H1 (cell line): Measurements from ENCODE around the gene TRAF3. TPM values are rescaled to one million over a fixed set of nuclear protein-coding genes. Genes with fewer than 3 reads are reported as not detected.

ENCODE experiments used
- EGR1 ChIP-seq: IDR thresholded peaks from 2 replicates; pipeline ENCODE4 v1.6.1; 2011; ENCODE audit warnings: low read depth, low read length, borderline replicate concordance
- SIN3A ChIP-seq, 2 experiments: IDR thresholded peaks in 1 of 2; conservative IDR thresholded peaks in 1 of 2; 2 replicates each; pipeline ENCODE4 v1.6.1; 2011 to 2012; ENCODE audit warnings: low read length in 2 of 2, improper control_type of control experiment in 1 of 2, low read depth in 1 of 2, mild to moderate bottlenecking in 1 of 2
- polyA plus RNA-seq, 7 experiments: library from polyadenylated mRNA; depleted of rRNA in 3 of 7; stranded (reverse) in 5 of 7; unstranded in 2 of 7; fragments of >200 nt in 5 of 7; fragments of 200-250 nt in 2 of 7; gene quantifications; 1 replicate in 5 of 7; 2 replicates in 1 of 7; 4 replicates in 1 of 7; pipeline versions ENCODE4 v1.2.1 to v1.2.3, GENCODE V29; 2011 to 2013; ENCODE audit warnings: missing spikeins in 2 of 7, mixed read lengths in 2 of 7
- total RNA-seq: library from RNA; stranded (reverse); fragmentation: NEBNext Ultra II Directional; extraction: Animal tissue kit (Norgen Biotek cat#: 25700); gene quantifications from 2 replicates; pipeline ENCODE4 v1.2.1, GENCODE V29; 2021

Gene TRAF3
- total and polyA plus RNA-seq, 2 of the 8 experiments (the other 6 are each of a cell fraction or from before 2014, with no cell fraction given) = 5.8 to 12.1 TPM

DNA sequence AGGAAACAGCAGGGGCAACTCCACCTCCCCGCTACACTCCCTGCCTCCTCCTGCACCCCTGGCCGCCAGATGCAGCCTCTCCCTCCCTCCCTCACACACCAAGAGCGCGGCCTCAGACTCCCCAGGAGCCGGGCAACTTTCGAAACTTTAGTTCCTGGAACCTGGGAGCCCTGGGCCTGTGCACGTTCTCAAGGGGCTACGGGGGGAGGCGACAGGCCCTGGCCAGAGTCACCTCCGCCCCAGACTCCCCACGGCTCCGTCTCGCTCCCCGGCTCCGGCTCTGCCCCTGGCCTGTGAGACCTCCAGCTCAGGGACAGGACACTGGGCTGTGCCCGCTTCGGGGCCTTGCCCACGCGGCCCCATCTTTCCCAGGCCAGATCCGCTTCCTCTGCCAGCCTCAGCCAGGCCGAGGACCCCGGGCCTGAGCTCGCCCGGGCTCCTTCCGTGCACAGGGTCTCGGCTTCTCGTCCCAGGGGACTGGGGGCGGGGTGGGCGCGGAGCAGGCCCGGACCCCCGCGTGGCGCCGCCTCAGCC is 150.7 kb downstream of the TRAF3 start (continued):
- TF ChIP-seq EGR1 (peak; percentile 64), SIN3A (conservative IDR thresholded peaks at IDR 0.05 in 1 of 2, IDR thresholded peaks at IDR 0.05 in 1 of 2; ENCODE audit: low read depth in 1 of 2, low read length in 2 of 2) (peak in 1 of 2 experiments; percentile 85; a peak in 2 of 4 replicates)
